GM21717 (cell line): ENCODE results near the gene PIMREG.

ENCODE experiments used
- ATAC-seq: cut with Tn5 transposase; IDR thresholded peaks from one replicate; pipeline ENCODE4 v1.9.1; 2021; ENCODE audit warnings: mild to moderate bottlenecking, moderate library complexity; ENCODE audit not compliant: unreplicated experiment

Gene PIMREG

DNA sequence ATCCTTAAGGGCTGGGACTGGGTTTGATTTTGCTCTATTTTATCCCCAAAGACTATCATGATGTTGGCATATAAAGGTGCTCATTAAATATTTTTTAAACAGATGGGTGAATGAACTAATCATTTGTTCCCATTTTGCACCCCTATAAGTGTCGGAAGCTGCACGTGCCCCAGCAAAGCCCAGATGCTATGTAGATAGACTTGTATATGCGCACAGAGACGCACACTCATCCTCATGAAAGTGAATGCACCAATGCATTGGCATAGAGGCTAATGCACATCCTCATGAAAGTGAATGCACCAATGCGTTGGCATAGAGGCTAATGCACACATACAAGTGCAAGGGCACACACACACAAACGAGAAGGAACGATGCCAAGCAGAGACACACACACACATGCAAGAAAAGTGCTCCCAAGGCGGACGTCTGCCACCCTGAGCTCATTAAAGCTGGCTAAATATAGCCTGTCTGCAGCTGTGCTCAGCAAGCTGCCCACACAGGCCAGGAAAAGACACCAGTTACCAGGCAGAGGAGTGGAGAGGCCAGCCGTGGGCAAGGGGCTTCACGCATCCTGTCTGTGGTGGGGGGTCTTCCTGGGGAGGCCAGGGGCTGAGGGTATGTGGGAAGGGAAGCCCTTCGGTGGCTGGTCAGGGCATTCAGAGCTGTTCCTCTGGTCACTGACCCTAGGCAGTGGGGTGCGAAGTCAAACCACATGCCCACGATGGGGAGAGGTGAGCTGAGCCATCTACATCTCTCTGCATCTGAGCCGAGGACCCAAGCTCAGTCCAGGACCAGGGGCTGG, 52.6 kb downstream of the PIMREG start:
- ATAC-seq: no peak

DNA sequence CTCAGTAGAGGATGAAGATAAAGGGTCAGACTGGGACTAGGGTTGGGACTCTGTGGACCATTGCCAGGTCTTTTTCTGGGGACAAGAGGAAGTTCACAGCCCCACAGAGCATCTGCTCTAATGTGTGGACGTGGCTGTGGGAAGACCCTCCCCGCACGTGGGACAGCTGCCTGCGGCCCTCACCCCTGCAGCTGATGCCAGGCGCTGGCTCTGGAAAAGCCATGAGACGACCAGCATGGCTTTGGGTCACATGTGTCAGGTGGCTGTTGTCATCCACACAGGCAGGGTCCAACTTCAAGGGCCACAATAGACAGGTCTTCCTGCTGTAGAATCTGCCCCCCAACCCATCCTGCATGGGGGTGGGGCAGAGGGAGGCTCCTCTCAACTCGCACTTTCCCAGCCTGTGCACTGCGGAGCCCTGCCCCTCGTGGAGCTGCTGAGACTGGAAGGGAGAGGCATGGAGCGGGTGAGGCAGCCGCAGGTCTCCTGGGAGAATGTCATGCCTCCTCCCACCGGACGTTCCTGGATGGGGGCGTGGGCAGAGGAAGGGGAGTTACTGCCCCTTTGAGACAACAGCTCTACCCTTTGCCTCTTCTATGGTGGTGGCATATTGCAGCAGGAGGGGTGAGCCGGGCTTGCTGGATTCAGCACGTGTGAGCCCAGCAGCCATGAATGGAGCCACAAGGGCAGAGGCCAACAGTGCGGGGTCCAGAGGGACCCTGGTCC, 53.4 kb downstream of the PIMREG start:
- ATAC-seq: no peak

DNA sequence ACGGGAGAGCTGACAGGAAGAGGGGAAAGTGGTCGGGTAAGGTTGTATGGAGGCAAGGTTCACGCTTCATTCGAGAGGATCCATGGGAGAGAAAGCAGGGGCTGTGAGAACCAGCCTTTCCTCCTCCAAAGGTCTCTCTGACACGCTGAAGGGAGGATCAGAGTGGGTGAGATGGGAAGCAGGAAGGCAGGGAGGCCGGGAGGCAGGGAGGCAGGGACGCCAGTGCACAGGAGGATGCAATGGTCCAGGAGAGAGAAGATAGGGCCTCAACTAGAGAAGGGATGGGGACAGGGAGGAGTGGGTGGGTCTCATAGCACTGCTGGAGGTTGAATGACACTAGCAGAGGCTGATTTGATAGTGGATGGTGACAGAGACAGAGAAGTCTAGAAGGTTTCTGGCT, 54.1 kb downstream of the PIMREG start:
- no peak for ATAC-seq

DNA sequence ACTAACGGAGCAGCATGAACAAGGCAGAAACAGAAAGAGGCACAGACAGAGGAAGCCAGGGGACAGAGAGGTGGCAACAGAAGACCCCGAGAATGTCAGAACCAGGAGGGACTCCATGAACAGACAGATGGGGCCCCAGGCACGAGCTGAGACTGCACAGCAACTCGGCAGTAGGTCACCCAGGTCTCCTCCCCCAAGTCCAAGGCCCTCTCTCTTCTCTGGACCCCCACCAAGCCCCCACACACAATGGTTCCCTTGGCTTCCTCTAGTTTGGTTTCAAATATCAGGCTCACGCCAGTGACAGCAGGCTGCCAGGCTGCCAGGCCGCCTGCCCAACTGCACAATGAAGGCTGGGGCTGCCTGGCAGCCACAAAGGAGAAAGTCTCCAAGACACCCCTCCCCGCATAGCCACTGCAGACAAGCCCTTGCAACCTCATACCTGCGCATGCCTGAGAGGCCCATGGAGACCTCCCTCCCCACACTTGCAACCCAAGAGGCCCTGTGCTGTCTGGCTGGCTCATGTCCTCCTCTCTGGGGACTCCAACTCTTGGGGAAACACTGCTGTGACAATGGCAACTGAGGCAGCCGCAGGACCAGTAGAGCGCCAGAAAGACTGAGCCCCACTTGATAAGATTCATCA, 54.8 kb downstream of the PIMREG start:
- ATAC-seq: no peak
